Measurements from ENCODE around the gene CLIP4.

DNA sequence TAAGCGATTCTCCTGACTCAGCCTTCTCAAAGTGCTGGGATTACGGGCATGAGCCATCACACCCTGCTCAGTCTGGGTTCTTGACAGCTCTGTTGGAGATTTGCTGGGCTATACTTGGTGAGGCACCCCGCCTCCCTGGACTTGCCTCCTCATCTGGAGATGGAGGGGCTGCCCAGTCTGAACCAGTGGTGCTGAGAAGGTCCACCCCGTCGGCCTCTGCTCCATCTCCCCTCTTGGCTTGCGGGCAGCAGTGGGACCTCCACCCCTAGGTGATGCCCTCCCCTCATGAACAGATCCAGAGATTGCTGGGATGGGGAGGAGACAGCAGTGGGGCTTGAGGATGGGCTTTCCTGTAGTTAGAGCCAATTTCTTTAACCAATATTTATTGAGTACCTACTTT is 120.9 kb downstream of the CLIP4 start:
- TF ChIP-seq CTCF (conservative IDR thresholded peaks at IDR 0.05; ENCODE audit: low read length), result no peak
- no peak for TF ChIP-seq EZH2phosphoT487 (IDR thresholded peaks at IDR 0.05; ENCODE audit: borderline replicate concordance)

Measured in Loucy (cell line).